Naive B cell (primary cell): ENCODE data around the gene ATAD2B. TPM values are rescaled to one million over a fixed set of nuclear protein-coding genes. Genes with fewer than 3 reads are reported as not detected.
"Not testable (repeated sequence)": the region's sequence is repeated elsewhere in the genome, so short reads cannot be mapped to it uniquely, and the experiment has no call there.

Experiments used
- ATAC-seq, 2 donors: fragments of 150-1000 bp; cut with Tn5 transposase; 2 replicates each; pipeline ENCODE4 v1.10.0; 2021; ENCODE audit warnings: low read depth in 2 of 2, mild to moderate bottlenecking in 2 of 2, moderate library complexity in 2 of 2
- DNase-seq: peaks from one replicate; pipeline ENCODE4 v3.0.0; 2022
- H3K27ac Mint-ChIP-seq, 6 donors: one replicate each; pipeline ENCODE4 v1.8.0; 2020 to 2022; ENCODE audit warnings: mild to moderate bottlenecking in 6 of 6, mixed read lengths in 6 of 6, moderate library complexity in 5 of 6, inconsistent platforms in 2 of 6
- H3K27me3 Mint-ChIP-seq, 3 donors: one replicate each; pipeline ENCODE4 v1.8.0; 2021 to 2022; ENCODE audit warnings: mixed read lengths in 3 of 3, mild to moderate bottlenecking in 1 of 3
- H3K36me3 Mint-ChIP-seq, 2 donors: one replicate each; pipeline ENCODE4 v1.8.0; 2020 to 2022; ENCODE audit warnings: mixed read lengths in 2 of 2, inconsistent platforms in 1 of 2, mild to moderate bottlenecking in 1 of 2
- H3K4me1 Mint-ChIP-seq, 3 donors: one replicate each; pipeline ENCODE4 v1.8.0; 2020 to 2022; ENCODE audit warnings: mixed read lengths in 3 of 3, inconsistent platforms in 1 of 3, mild to moderate bottlenecking in 1 of 3, moderate library complexity in 1 of 3
- H3K4me3 Mint-ChIP-seq, 8 donors: one replicate each; pipeline ENCODE4 v1.8.0; 2020 to 2022; ENCODE audit warnings: mild to moderate bottlenecking in 8 of 8, mixed read lengths in 8 of 8, moderate library complexity in 8 of 8, inconsistent platforms in 2 of 8
- H3K9me3 Mint-ChIP-seq, 7 donors: one replicate each; pipeline ENCODE4 v1.8.0; 2020 to 2022; ENCODE audit warnings: mixed read lengths in 7 of 7, mild to moderate bottlenecking in 5 of 7, inconsistent platforms in 2 of 7, moderate library complexity in 1 of 7
- polyA plus RNA-seq, 6 donors: library from polyadenylated mRNA; unstranded; fragments of 300-500 nt; fragmentation: Illumina TruSeq; gene quantifications; one replicate each; pipeline ENCODE4 v1.2.3, GENCODE V29; 2021; ENCODE audit warnings: low read depth in 6 of 6

The ATAD2B gene
- polyA plus RNA-seq, 6 donors from 2014 or later = 8.7 to 21.6 (median 15.0) TPM

DNA sequence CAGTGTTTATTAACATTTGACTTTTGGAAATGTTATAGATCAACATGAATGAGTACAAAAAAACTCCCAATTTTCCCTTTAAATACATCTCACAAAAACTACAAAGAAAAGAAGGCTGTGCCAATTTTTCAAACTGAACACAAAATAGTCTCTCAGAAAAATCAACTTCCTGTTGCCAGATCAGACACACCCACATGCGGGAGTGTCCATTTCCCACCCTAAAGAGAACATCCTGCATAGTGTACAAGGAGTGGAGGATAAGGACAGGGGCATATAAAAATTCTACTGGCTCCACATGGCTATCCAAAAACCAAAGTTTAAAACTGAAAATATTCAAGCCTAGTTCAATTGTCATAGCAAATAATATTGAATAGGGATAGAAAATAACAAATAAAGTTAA, 165.3 kb downstream of the ATAD2B start:
- peaks cover 12 to 21% of the 10 kb centered on the region in 2 donors for H3K36me3 Mint-ChIP-seq
- no peaks in the 10 kb centered on the region for H3K27me3 Mint-ChIP-seq
- ATAC-seq (no peak), DNase-seq (no peak)
- H3K4me1 Mint-ChIP-seq = peaks cover 0 to 3% (median 0%) of the 10 kb centered on the region in 3 donors
- H3K4me3 Mint-ChIP-seq = no peak overlapping the region
- H3K9me3 Mint-ChIP-seq = no peaks in the 10 kb centered on the region
- H3K27ac Mint-ChIP-seq = peak overlapping the region in 1 of 6 donors; percentile 42

GRCh38 chr2:23760736-23761135, 166.2 kb downstream of the ATAD2B start:
- ATAC-seq = no peak
- Mint-ChIP-seq H3K4me1 (peaks cover 0 to 3% (median 0%) of the 10 kb centered on the region in 3 donors), H3K9me3 (no peaks in the 10 kb centered on the region), H3K36me3 (peaks cover 12 to 21% of the 10 kb centered on the region in 2 donors), H3K27me3 (no peaks in the 10 kb centered on the region), H3K27ac (peak overlapping the region in 2 of 6 donors; percentile 73 to 81), H3K4me3 (no peak overlapping the region)
- no peak for DNase-seq

DNA sequence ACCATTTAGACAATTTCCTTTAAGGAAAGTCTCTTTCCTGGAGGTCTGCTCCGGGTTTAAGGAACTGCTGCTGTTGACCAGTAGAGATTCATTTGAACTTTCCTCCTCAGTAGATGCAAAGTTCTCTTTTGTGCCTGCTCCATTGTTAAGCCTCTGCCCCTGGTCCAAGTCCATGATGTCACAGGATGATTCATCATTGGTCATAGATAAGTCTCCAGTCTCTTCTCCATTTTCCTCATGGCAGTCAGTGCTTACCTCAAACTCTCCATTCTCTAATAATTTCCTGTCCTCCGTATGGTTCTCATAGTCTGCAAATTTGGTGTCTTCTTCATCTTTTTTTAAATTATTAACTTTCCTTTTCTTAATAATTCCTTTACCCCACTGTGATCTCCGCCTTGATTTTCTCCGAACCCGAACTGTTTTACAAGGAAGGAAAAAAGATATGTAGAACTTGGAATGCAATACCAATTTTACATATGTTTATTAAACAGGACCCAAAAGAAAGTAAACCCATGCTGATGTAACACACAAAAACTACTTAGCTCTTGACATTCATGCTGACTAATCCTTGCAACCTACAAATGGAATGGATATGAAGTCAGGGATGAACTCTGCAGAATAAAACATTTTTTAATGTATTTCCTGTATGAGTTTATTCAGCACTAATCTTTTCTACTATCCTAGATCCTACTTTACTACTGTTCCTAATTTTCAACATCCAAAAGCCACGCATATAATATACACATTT, 169.1 kb downstream of the ATAD2B start:
- ATAC-seq (no peak), DNase-seq (no peak)
- Mint-ChIP-seq H3K9me3 (no peaks in the 10 kb centered on the region), H3K27ac (peak overlapping the region in 4 of 6 donors; percentile 15 to 70 (median 48)), H3K36me3 (peaks cover 21 to 25% of the 10 kb centered on the region in 2 donors), H3K27me3 (no peaks in the 10 kb centered on the region), H3K4me1 (peaks cover 0 to 3% (median 0%) of the 10 kb centered on the region in 3 donors), H3K4me3 (no peak overlapping the region)

DNA sequence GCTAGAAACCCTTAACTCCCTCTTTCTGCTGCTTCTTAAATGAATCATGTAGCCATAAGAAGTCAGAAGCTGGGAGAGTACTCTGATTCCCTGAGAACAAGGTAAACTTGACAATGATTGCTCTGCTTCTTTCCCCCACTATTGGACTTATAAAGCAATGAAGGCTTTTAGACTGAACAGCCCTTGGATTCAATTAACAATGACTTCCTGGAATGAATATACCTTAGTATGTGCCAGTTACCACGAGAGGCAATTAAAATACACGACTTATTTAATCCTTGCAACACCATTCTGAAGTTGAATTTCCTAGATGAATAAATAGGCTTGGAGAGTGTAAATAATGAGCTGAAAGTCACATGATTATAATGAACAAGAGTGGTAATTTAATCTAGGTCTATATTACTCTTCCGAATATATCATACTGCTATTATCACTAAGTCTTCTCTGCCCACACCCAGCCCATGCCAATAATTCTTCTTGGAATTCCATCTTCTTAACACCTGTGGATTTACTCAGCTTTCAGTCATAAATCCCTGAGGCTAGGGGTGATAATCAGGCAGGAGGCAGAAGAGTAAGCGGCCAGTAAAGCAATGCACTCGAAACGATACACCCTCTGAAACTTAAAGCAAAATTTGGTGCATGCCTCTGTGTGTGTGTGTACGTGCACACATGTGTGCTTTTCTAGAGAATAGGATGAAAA, 170.2 kb downstream of the ATAD2B start:
- no peak overlapping the region for H3K4me3 Mint-ChIP-seq
- peaks cover 0 to 3% (median 0%) of the 10 kb centered on the region in 3 donors for H3K4me1 Mint-ChIP-seq
- no peaks in the 10 kb centered on the region for H3K9me3 Mint-ChIP-seq
- H3K27ac Mint-ChIP-seq = peak overlapping the region in 1 of 6 donors; percentile 31
- H3K36me3 Mint-ChIP-seq = peaks cover 13 to 25% of the 10 kb centered on the region in 2 donors
- ATAC-seq (no peak), DNase-seq (no peak)
- no peaks in the 10 kb centered on the region for H3K27me3 Mint-ChIP-seq

DNA sequence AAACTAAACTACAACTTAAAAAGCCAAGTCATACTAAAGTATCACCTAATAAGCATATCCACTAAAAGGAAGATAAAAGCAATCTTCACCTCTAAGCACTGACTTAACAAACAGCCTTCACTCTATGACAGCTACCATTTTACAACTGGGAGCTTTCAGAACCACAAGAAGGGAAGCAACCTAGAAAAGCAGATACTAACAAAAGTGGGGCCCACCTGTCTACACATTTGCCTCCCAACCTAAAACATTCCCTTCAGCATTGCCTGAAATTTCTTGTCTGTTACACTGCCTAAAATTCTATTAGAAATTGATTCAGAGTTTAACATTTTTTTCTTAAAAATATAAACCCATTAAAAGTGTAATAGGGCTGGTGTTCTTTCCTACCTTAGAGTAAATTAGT, 172.0 kb downstream of the ATAD2B start:
- H3K36me3 Mint-ChIP-seq = peaks cover 13 to 25% of the 10 kb centered on the region in 2 donors
- no peaks in the 10 kb centered on the region for H3K27me3 Mint-ChIP-seq
- H3K4me3 Mint-ChIP-seq = no peak overlapping the region
- no peaks in the 10 kb centered on the region for H3K4me1 Mint-ChIP-seq
- DNase-seq = no peak
- no peaks in the 10 kb centered on the region for H3K9me3 Mint-ChIP-seq
- H3K27ac Mint-ChIP-seq = no peak overlapping the region
- no peak for ATAC-seq

GRCh38 chr2:23753291-23754010, 173.5 kb downstream of the ATAD2B start:
- no peaks in the 10 kb centered on the region for H3K27me3 Mint-ChIP-seq
- no peak for ATAC-seq
- no peak overlapping the region for H3K27ac Mint-ChIP-seq
- H3K4me3 Mint-ChIP-seq = no peak overlapping the region
- no peaks in the 10 kb centered on the region for H3K4me1 Mint-ChIP-seq
- H3K36me3 Mint-ChIP-seq = peaks cover 13 to 24% of the 10 kb centered on the region in 2 donors
- no peak for DNase-seq
- H3K9me3 Mint-ChIP-seq = no peaks in the 10 kb centered on the region

DNA sequence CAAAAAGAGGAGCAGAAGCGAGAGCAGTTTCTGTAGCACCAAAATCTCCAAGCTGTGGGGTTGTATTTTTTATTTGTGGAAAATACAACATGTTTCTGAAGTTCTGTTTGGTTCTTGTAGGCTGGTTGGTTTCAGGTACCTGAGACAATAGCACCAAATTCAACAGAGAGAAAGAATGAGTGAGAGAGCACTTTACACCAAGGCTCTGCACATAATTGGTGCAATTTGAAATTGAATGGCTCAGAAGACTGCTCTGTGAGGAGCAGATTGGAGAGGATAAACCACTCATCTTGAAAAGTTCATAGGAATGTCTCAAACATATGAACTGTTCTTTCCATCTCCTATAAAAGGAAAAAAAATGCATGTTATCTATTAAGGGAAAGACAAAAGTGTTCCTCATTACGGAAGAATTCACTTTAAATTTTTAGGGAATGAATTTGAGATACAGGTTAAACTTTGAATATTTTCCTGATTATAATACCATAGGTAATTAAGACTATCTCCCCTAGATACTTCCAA, 175.1 kb downstream of the ATAD2B start:
- ATAC-seq = no peak
- DNase-seq = no peak
- H3K9me3 Mint-ChIP-seq = no peaks in the 10 kb centered on the region
- no peaks in the 10 kb centered on the region for H3K4me1 Mint-ChIP-seq
- H3K4me3 Mint-ChIP-seq = no peak overlapping the region
- H3K36me3 Mint-ChIP-seq = peaks cover 0 to 13% of the 10 kb centered on the region in 2 donors
- H3K27ac Mint-ChIP-seq = no peak overlapping the region
- H3K27me3 Mint-ChIP-seq = no peaks in the 10 kb centered on the region

- no peak for DNase-seq
- Mint-ChIP-seq H3K36me3 (peaks cover 0 to 7% of the 10 kb centered on the region in 2 donors), H3K4me1 (peaks cover 0 to 5% (median 1%) of the 10 kb centered on the region in 3 donors), H3K9me3 (peaks cover 0 to 4% (median 0%) of the 10 kb centered on the region in 7 donors), H3K4me3 (no peak overlapping the region), H3K27me3 (no peaks in the 10 kb centered on the region), H3K27ac (peak overlapping the region in 5 of 6 donors; percentile 8 to 87 (median 42))
- ATAC-seq = no peak
Observed at GRCh38 chr2:23746141-23746863, 180.6 kb downstream of the ATAD2B start.

GRCh38 chr2:23745726-23746105, 181.2 kb downstream of the ATAD2B start:
- no peak for DNase-seq
- H3K36me3 Mint-ChIP-seq = peaks cover 0 to 7% of the 10 kb centered on the region in 2 donors

DNA sequence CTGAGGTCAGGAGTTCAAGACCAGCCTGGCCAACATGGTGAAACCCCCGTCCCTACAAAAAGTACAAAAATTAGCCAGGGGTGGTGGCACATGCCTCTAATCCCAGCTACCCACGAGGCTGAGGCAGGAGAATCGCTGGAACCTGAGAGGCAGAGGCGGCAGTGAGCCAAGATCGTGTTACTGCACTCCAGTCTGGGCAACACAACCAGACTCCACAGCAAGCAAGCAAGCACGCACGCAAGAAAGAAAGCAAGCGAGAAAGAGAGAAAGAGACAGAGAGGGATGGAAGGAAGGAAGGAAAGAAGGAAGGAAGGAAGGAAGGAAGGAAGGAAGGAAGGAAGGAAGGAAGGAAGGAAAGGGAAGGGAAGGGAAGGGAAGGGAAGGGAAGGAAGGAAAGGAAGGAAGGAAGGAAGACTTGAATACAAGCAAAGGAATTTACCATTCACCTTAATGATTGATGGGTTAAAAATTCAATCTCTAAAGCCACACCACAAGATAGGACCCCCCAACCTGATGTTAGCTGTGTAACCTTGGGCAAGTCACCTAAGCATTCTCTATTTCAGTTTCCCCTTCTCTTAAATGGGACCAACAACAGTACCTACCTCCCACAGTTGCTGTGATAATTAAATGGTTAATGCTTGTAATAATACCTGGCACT, 181.7 kb downstream of the ATAD2B start:
- Mint-ChIP-seq H3K9me3 (peaks cover 0 to 6% (median 0%) of the 10 kb centered on the region in 7 donors), H3K36me3 (peaks cover 0 to 7% of the 10 kb centered on the region in 2 donors), H3K4me1 (peaks cover 0 to 5% (median 1%) of the 10 kb centered on the region in 3 donors), H3K27ac (peak overlapping the region in 3 of 6 donors; percentile 2 to 78 (median 54)), H3K27me3 (no peaks in the 10 kb centered on the region), H3K4me3 (no peak overlapping the region)
- DNase-seq (no peak), ATAC-seq (no peak)

More at GRCh38 chr2:23745726-23746105, 181.2 kb downstream of the ATAD2B start:
- peaks cover 0 to 5% (median 1%) of the 10 kb centered on the region in 3 donors for H3K4me1 Mint-ChIP-seq
- H3K27me3 Mint-ChIP-seq = no peaks in the 10 kb centered on the region
- H3K27ac Mint-ChIP-seq = peak overlapping the region in 3 of 6 donors; percentile 42 to 87 (median 47)
- ATAC-seq = no peak
- peaks cover 0 to 4% (median 0%) of the 10 kb centered on the region in 7 donors for H3K9me3 Mint-ChIP-seq
- no peak overlapping the region for H3K4me3 Mint-ChIP-seq

- DNase-seq, H3K27ac Mint-ChIP-seq, ATAC-seq, H3K27me3 Mint-ChIP-seq, H3K4me1 Mint-ChIP-seq, H3K4me3 Mint-ChIP-seq: not testable (repeated sequence)
- H3K36me3 Mint-ChIP-seq = peaks cover 29 to 33% of the 10 kb centered on the region in 2 donors
- H3K9me3 Mint-ChIP-seq = peaks cover 0 to 13% (median 4%) of the 10 kb centered on the region in 7 donors
Observed at GRCh38 chr2:23736783-23737182, 190.1 kb downstream of the ATAD2B start.

GRCh38 chr2:23734416-23734815, 192.5 kb downstream of the ATAD2B start:
- Mint-ChIP-seq H3K36me3 (peaks cover 39 to 40% of the 10 kb centered on the region in 2 donors), H3K9me3 (peaks cover 0 to 10% (median 4%) of the 10 kb centered on the region in 7 donors), H3K4me3 (no peak overlapping the region), H3K27me3 (no peaks in the 10 kb centered on the region), H3K4me1 (no peaks in the 10 kb centered on the region), H3K27ac (peak overlapping the region in 2 of 6 donors; percentile 19 to 26)
- DNase-seq = no peak
- ATAC-seq = no peak
